HG02970 (cell line): Measurements from ENCODE around the gene ZC3H4.

Experiments
- ATAC-seq: cut with Tn5 transposase; IDR thresholded peaks from one replicate; pipeline ENCODE4 v1.9.1; 2021; ENCODE audit warnings: mild to moderate bottlenecking, moderate library complexity, moderate number of reproducible peaks; ENCODE audit not compliant: unreplicated experiment, low FRiP score

The ZC3H4 gene

DNA sequence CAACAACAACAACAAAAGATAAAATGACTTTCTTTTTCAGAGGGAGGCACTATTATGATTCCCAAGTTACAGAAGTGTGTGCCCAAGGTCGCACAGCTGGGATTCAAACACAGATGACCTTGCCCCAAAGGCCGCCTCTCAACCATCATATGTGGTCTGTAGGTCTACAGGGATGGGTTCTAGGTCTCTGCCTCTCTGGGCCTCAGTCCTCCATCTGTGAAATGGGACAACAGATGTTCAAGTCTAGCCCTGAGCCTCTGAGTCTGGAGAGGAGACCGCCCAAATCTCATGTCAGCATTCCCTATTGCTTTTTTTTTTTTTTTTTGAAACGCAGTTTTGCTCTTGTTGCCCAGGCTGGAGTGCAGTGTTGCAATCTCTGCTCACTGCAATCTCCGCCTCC lies 89.1 kb downstream of the ZC3H4 start:
- no peak for ATAC-seq

DNA sequence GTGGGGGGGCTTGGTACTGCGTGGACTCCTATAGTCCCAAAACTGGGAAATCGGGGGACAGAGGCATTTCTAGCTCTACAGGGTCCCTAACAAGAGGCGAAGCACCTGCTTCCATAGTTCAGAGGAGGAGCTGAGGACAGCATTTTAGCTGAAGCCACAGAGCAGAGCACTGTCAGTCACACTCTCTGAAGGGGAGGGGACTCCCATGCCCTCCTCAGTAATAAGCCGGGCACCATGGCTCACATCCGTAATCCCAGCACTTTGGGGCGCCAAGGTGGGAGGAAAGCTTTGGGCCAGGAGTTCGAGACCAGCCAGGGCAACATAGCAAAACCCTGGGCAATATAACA lies 90.2 kb downstream of the ZC3H4 start:
- ATAC-seq = no peak

DNA sequence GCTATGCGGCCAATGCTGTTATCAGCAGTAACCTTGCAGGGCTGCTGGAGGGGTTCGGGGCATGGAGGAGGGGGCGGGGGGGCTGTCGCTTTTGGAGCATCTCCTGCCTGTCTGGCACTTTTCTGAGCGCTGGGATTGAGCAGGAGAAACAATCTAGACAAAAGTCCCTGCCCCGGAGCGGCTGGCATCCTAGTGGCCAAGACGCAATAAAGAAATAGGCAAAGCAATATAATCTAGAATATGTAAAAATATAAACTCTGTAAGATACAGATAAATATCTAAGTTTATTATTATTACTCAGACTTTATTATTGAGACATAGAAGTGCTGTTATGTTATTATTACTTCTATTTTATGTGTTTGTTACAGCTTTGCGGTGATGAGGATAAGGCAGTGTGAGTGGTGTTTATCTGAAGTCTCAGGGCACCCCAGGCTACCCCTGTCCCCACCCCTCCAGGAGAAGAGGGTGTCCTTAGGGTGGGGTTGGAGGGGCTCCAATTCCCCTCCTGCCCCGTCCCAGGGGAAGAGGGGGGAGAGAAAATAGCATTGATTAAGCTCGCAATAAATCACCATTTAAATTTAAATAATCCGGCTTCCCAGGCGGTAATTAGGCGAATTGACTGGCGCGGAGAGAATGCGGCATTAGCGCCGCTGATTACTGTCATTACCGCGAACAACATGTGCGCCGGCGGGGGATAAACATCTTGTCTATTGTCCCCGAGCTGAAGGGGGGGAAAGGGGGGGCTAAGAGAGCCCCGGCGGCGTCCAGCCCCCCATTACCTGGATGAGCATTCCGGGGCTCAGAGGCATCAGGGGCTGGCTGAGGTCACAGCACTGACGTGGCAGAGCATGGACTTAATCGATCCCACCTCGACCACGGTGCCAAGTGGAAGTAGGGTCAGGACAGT lies 90.8 kb downstream of the ZC3H4 start:
- no peak for ATAC-seq

DNA sequence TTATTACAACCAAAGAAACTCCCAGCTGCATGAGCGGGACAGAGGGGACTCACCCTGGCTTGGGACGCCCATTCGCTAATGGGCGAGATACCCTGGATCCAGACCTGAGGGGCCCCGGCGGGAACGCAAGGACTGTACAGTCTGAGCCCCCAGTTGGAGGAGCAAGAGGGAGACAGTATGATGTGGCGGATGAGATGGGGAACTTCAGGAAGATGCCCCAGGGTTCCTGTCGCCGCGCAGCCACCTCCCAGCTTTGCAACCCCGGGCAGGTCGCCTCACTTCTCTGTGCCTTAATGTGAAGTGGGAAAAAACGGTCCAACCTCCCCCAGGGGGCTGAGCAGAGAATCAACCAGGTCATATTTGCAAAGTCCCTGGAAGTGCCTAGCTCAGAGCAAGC lies 91.4 kb downstream of the ZC3H4 start:
- no peak for ATAC-seq

DNA sequence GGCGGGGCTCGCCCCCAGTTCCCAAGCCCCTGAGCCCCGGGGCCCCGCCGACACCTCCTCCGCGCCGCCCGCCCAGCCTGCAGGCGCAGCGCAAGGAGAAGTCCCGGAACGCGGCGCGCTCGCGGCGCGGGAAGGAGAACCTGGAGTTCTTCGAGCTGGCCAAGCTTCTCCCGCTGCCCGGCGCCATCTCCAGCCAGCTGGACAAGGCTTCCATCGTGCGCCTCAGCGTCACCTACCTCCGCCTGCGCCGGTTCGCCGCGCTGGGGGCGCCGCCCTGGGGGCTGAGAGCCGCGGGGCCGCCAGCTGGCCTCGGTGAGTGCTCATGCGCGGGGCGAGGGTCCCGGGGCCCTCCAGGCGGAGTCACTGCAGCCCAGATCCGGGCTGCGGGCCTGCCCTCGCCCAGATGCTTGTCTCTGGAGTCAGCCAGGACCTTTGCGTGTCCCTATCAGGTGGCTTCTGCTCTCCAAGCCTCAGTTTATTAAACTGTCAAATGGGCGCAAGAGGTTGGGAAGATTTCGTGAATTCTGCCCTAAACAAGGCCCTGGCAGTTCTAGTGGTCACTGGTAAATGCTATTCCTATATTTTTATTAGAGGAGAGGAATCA lies 91.9 kb downstream of the ZC3H4 start:
- ATAC-seq = no peak

DNA sequence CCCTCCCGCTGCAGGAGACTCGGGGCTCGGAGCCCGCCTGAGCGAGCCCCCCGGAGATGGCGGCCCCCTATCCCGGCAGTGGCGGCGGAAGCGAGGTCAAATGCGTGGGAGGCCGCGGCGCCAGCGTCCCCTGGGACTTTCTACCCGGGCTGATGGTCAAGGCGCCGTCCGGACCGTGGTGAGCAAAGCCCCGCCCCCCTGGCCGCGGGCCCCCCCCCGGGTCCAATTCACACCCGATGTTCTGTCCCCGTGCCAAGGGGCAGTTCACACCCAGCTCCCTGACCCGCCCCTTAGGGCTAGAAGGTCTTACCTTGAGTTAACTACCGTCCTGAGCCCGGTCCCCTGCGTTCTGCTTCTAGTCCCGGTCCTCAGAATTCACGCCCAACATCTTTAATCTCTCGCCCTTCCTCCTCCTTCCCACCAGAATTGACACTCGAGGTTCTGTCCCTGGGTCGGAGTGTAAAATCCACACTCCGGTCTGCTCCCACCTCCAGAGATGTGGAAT lies 92.5 kb downstream of the ZC3H4 start:
- ATAC-seq = no peak

DNA sequence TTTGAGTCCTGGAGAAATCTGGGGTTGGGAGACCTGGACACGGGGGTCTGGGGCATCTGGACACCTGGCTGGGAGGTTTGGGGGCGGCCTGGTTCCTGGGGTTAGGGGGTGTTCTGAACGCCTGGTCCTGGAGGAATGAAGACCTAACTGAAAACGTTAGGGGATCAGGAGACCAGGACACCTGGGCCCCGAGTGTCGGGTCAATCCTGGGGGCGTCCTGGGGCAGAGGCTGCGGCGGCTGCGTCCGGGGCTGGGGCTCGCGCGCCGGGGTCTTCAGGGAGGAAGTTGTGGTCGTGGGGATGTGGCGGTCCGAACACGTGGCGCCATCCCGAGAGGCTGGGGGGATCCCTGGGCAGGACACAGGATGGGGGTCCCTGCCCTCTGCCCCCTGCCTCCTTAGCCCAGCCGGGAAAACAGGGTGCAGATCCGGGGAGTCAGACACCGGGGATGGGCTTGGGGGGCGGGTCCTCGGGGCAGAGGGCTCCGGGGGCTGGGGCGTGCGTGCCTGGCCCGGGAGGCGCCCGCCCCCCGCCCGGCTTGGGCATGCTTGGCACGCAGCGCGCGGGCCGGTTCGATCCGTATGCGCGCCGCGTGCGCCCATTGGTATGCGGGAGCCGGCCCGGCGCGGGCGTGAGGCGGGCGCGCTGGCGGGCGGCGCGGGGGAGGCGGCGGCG lies 93.3 kb downstream of the ZC3H4 start:
- ATAC-seq = no peak

DNA sequence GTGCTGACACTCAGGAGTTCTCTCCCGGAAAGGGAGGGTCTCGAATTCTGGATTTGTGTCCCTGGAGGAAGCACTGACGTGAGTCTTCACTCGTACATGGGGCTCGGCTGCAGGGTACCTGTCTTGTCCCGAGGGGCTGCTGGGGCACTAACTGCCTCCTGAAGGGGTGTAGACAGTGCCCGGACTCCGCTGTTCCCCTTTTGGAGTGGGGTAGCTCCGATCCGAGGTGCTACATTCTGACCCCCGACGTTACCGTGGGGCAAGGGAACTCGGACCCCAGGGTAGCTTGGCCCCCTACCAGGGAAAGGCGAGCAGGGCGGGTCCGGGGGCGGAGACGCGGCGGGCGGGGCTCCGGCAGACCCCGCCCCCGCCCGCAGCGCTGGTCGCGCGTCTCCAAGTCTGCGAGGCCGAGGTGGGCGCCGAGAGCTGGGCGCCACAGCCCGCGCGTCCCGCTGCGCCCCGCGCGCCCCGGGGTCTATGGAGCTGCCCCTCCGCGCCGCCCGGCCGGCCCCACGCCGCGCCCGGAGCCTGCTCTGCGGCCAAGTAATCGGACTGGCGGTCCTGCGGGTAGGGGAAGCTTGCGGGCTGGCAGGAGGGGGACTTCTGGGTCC lies 94.0 kb downstream of the ZC3H4 start, which contains the start of gene NPAS1:
TSS of gene NPAS1 (plus strand) at position 407 of the 611 bp plus-strand sequence. CDS start 1,211 bp downstream, outside the sequence.
- no peak for ATAC-seq

DNA sequence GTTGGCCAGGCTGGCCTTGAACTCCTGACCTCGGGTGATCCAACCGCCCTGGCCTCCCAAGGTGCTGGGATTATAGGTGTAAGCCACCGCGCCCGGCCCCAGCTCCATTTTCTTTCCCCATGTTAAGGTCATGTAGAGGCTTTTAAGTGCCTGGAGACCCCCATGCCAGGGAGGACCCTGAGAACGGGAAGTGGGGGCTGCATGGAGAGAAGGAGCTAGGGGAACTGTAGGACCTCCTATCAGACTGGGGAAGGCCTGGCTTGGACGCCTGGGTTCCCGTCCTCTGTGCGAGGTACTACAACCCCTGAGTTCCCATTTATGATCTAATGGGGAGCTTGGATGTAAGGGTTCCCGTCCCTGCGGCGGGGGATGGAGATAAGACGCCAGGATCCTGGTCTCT lies 94.7 kb downstream of the ZC3H4 start:
- ATAC-seq = no peak
